GOT3 (cell line): ENCODE data around the gene PSMC1.

Experiments
- DNase-seq: peaks from one replicate; lab custom pipeline; 2025; ENCODE audit warnings: mixed read lengths; lab: John Stamatoyannopoulos, UW

Gene PSMC1

GRCh38 chr14:90302529-90303303 is 46.4 kb downstream of the PSMC1 start:
- DNase-seq: no peak

- no peak for DNase-seq
Observed at GRCh38 chr14:90303473-90303872, 47.1 kb downstream of the PSMC1 start.

- no peak for DNase-seq
Observed at GRCh38 chr14:90304502-90304901, 48.1 kb downstream of the PSMC1 start.

- DNase-seq: no peak
Observed at GRCh38 chr14:90305176-90305601, 48.8 kb downstream of the PSMC1 start.

GRCh38 chr14:90308561-90308960 is 52.2 kb downstream of the PSMC1 start:
- DNase-seq: no peak

- DNase-seq: no peak
Observed at GRCh38 chr14:90317286-90317685, 60.9 kb downstream of the PSMC1 start.

- no peak for DNase-seq
Observed at GRCh38 chr14:90318016-90318415, 61.7 kb downstream of the PSMC1 start.

- no peak for DNase-seq
Observed at GRCh38 chr14:90319173-90319572, 62.8 kb downstream of the PSMC1 start.

GRCh38 chr14:90319634-90320541 is 63.5 kb downstream of the PSMC1 start:
- no peak for DNase-seq

- DNase-seq: no peak
Observed at GRCh38 chr14:90321891-90322290, 65.5 kb downstream of the PSMC1 start.
